ENCODE measurements around the gene NR3C2.

- TF ChIP-seq CTCF (IDR thresholded peaks at IDR 0.05) (no peak), POLR2A (IDR thresholded peaks at IDR 0.05) (no peak)
These were observed 155.1 kb downstream of the NR3C2 start for GRCh38 chr4:148287111-148287510.

All from tibial nerve (tissue), 3 donors.